GM12891 (cell line): ENCODE results near the gene RPTN.

Source experiments
- PAX5 ChIP-seq: IDR thresholded peaks from 2 replicates; pipeline ENCODE4 v1.6.1; 2011; ENCODE audit warnings: low read length, moderate library complexity, mild to moderate bottlenecking; ENCODE audit not compliant: insufficient read depth, severe bottlenecking
- POLR2A ChIP-seq: IDR thresholded peaks from 2 replicates; pipeline ENCODE4 v1.6.1; 2011; ENCODE audit warnings: low read depth, low read length, control low read depth
- POLR2AphosphoS5 ChIP-seq: IDR thresholded peaks from 2 replicates; pipeline ENCODE4 v1.6.1; 2011; ENCODE audit warnings: low read depth, low read length, control low read depth
- POU2F2 ChIP-seq: IDR thresholded peaks from 2 replicates; pipeline ENCODE4 v1.6.1; 2011; ENCODE audit warnings: low read depth, mild to moderate bottlenecking, control low read depth, low read length, moderate library complexity
- TAF1 ChIP-seq: IDR thresholded peaks from 2 replicates; pipeline ENCODE4 v1.6.1; 2011; ENCODE audit warnings: low read depth, low read length, control low read depth

GRCh38 chr1:152197361-152197941 is 38.4 kb upstream of the RPTN start:
- no peak for TF ChIP-seq POLR2A
- TF ChIP-seq PAX5 = no peak
- TF ChIP-seq POLR2AphosphoS5 = no peak
- no peak for TF ChIP-seq TAF1
- TF ChIP-seq POU2F2 = no peak
